ENCODE measurements around the gene UGT1A8.

UGT1A8 gene

GRCh38 chr2:233815861-233816260 is 198.4 kb downstream of the UGT1A8 start:
- Mint-ChIP-seq H3K9me3 (no peaks in the 10 kb centered on the region), H3K4me3 (no peak overlapping the region), H3K27me3 (peaks cover 50% of the 10 kb centered on the region), H3K27ac (no peak overlapping the region), H3K36me3 (no peaks in the 10 kb centered on the region), H3K4me1 (no peaks in the 10 kb centered on the region)
- no peak for ATAC-seq

- no peaks in the 10 kb centered on the region for H3K36me3 Mint-ChIP-seq
- ATAC-seq: no peak
- no peak overlapping the region for H3K4me3 Mint-ChIP-seq
- peaks cover 46% of the 10 kb centered on the region for H3K27me3 Mint-ChIP-seq
- H3K9me3 Mint-ChIP-seq: no peaks in the 10 kb centered on the region
- H3K27ac Mint-ChIP-seq: no peak overlapping the region
- no peaks in the 10 kb centered on the region for H3K4me1 Mint-ChIP-seq
These were observed 198.9 kb downstream of the UGT1A8 start for GRCh38 chr2:233816334-233816733.

DNA sequence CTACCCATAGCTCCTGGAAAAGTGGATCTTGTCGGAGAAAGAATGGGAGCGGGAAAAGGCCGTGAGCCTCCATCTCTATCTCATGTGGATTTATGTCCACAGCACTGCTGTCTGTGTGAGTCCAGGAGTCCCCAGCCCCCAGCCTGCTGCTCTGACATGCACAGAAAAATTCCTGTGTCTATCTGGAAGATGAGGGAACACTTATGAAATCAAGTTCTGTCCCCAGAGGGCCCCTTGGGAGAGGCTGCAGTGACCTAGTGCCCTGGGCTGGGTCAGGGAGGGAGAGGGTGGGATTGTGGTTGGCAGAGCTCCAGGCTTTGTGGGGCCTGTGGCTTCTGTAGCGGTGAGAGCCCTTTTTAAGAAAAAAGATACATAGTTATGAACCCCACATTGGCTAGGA is 199.3 kb downstream of the UGT1A8 start:
- Mint-ChIP-seq H3K4me3 (no peak overlapping the region), H3K27ac (no peak overlapping the region), H3K9me3 (no peaks in the 10 kb centered on the region), H3K36me3 (no peaks in the 10 kb centered on the region), H3K27me3 (peaks cover 41% of the 10 kb centered on the region), H3K4me1 (no peaks in the 10 kb centered on the region)
- no peak for ATAC-seq

GRCh38 chr2:233817361-233817911 is 200.0 kb downstream of the UGT1A8 start:
- peaks cover 39% of the 10 kb centered on the region for H3K27me3 Mint-ChIP-seq
- H3K9me3 Mint-ChIP-seq: no peaks in the 10 kb centered on the region
- ATAC-seq: no peak
- no peaks in the 10 kb centered on the region for H3K36me3 Mint-ChIP-seq
- no peak overlapping the region for H3K27ac Mint-ChIP-seq
- H3K4me3 Mint-ChIP-seq: no peak overlapping the region
- no peaks in the 10 kb centered on the region for H3K4me1 Mint-ChIP-seq

GRCh38 chr2:233817995-233818638 is 200.7 kb downstream of the UGT1A8 start:
- Mint-ChIP-seq H3K36me3 (no peaks in the 10 kb centered on the region), H3K9me3 (no peaks in the 10 kb centered on the region), H3K27me3 (peaks cover 39% of the 10 kb centered on the region), H3K27ac (no peak overlapping the region), H3K4me1 (no peaks in the 10 kb centered on the region), H3K4me3 (no peak overlapping the region)
- ATAC-seq: no peak

GRCh38 chr2:233818639-233819621 is 201.5 kb downstream of the UGT1A8 start:
- H3K36me3 Mint-ChIP-seq: no peaks in the 10 kb centered on the region
- no peak overlapping the region for H3K27ac Mint-ChIP-seq
- peaks cover 39% of the 10 kb centered on the region for H3K27me3 Mint-ChIP-seq
- no peaks in the 10 kb centered on the region for H3K4me1 Mint-ChIP-seq
- H3K4me3 Mint-ChIP-seq: no peak overlapping the region
- no peaks in the 10 kb centered on the region for H3K9me3 Mint-ChIP-seq
- no peak for ATAC-seq

- no peak overlapping the region for H3K27ac Mint-ChIP-seq
- ATAC-seq: no peak
- H3K36me3 Mint-ChIP-seq: no peaks in the 10 kb centered on the region
- no peak overlapping the region for H3K4me3 Mint-ChIP-seq
- no peaks in the 10 kb centered on the region for H3K9me3 Mint-ChIP-seq
- peaks cover 39% of the 10 kb centered on the region for H3K27me3 Mint-ChIP-seq
- no peaks in the 10 kb centered on the region for H3K4me1 Mint-ChIP-seq
These were observed 202.7 kb downstream of the UGT1A8 start for GRCh38 chr2:233819884-233820773.

DNA sequence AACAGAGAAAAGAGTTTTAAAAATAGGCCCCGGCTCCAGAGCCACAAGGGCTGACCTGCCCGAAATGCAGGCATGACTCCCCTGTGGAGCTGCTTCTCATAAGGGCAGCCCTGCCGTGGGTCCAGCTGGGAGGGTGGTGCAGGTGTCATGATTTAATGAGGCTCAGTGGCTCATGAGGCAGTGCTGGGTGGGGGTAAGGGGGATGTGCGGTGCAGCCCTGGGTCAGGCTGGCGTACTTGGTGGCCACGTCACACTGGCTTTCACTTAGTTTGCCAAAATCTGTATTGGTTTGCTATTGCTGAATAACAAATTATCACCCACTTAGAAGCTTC is 203.3 kb downstream of the UGT1A8 start:
- no peak overlapping the region for H3K27ac Mint-ChIP-seq
- no peaks in the 10 kb centered on the region for H3K9me3 Mint-ChIP-seq
- ATAC-seq: no peak
- H3K4me1 Mint-ChIP-seq: no peaks in the 10 kb centered on the region
- peaks cover 39% of the 10 kb centered on the region for H3K27me3 Mint-ChIP-seq
- H3K36me3 Mint-ChIP-seq: no peaks in the 10 kb centered on the region
- H3K4me3 Mint-ChIP-seq: no peak overlapping the region

GRCh38 chr2:233821196-233821595 is 203.8 kb downstream of the UGT1A8 start:
- H3K4me1 Mint-ChIP-seq: no peaks in the 10 kb centered on the region
- no peaks in the 10 kb centered on the region for H3K9me3 Mint-ChIP-seq
- H3K4me3 Mint-ChIP-seq: no peak overlapping the region
- no peak for ATAC-seq
- no peaks in the 10 kb centered on the region for H3K36me3 Mint-ChIP-seq
- H3K27ac Mint-ChIP-seq: no peak overlapping the region
- peaks cover 39% of the 10 kb centered on the region for H3K27me3 Mint-ChIP-seq

- H3K9me3 Mint-ChIP-seq: no peaks in the 10 kb centered on the region
These were observed 204.3 kb downstream of the UGT1A8 start for GRCh38 chr2:233821709-233822100.

GRCh38 chr2:233822101-233822771 is 204.8 kb downstream of the UGT1A8 start:
- H3K36me3 Mint-ChIP-seq: no peaks in the 10 kb centered on the region
- ATAC-seq: no peak
- no peak overlapping the region for H3K27ac Mint-ChIP-seq
- H3K4me1 Mint-ChIP-seq: no peaks in the 10 kb centered on the region
- H3K4me3 Mint-ChIP-seq: no peak overlapping the region
- peaks cover 34% of the 10 kb centered on the region for H3K27me3 Mint-ChIP-seq
- H3K9me3 Mint-ChIP-seq: no peaks in the 10 kb centered on the region

More at GRCh38 chr2:233821709-233822100, 204.3 kb downstream of the UGT1A8 start:
- Mint-ChIP-seq H3K4me1 (no peaks in the 10 kb centered on the region), H3K4me3 (no peak overlapping the region), H3K27ac (no peak overlapping the region), H3K27me3 (peaks cover 39% of the 10 kb centered on the region), H3K36me3 (no peaks in the 10 kb centered on the region)
- ATAC-seq: no peak
